GM20000 (cell line): ENCODE measurements around the gene SHROOM4.

Source experiments
- DNase-seq: peaks from one replicate; pipeline ENCODE4 v3.0.0; 2012; ENCODE audit warnings: low spot score
- CTCF ChIP-seq: IDR thresholded peaks from 2 replicates; pipeline ENCODE4 v1.5.1; 2012; ENCODE audit warnings: mild to moderate bottlenecking, control low read depth; ENCODE audit errors: extremely low read depth, missing control alignments

Gene SHROOM4

GRCh38 chrX:50648156-50648555 is 165.8 kb downstream of the SHROOM4 start:
- DNase-seq = no peak
- TF ChIP-seq CTCF = no peak

- TF ChIP-seq CTCF = no peak
- DNase-seq = no peak
Measured at GRCh38 chrX:50644496-50644895, 169.5 kb downstream of the SHROOM4 start.

- DNase-seq = no peak
- TF ChIP-seq CTCF = no peak
Measured at GRCh38 chrX:50643525-50644137, 170.4 kb downstream of the SHROOM4 start.

GRCh38 chrX:50638123-50638522 is 175.9 kb downstream of the SHROOM4 start:
- DNase-seq = no peak
- no peak for TF ChIP-seq CTCF

GRCh38 chrX:50635817-50636365 is 178.1 kb downstream of the SHROOM4 start:
- DNase-seq = no peak
- TF ChIP-seq CTCF = no peak

GRCh38 chrX:50635162-50635561 is 178.8 kb downstream of the SHROOM4 start:
- no peak for TF ChIP-seq CTCF
- DNase-seq = no peak

GRCh38 chrX:50629774-50630173 is 184.2 kb downstream of the SHROOM4 start:
- TF ChIP-seq CTCF = no peak
- no peak for DNase-seq
